Measurements from ENCODE around the gene CACNA1G.

GRCh38 chr17:50612281-50612680 is 51.8 kb downstream of the CACNA1G start:
- TF ChIP-seq GATA2 (IDR thresholded peaks at IDR 0.05; ENCODE audit: low read depth, low read length) (no peak), GATA3 (IDR thresholded peaks at IDR 0.05; ENCODE audit: low read depth, low read length) (no peak)

Measured in SH-SY5Y (cell line).